Measurements from ENCODE around the gene NDST1. TPM values are rescaled to one million over a fixed set of nuclear protein-coding genes. Genes with fewer than 3 reads are reported as not detected.

NDST1 gene
- total RNA-seq, 1 experiment from 2014 or later, result 33.1 TPM

DNA sequence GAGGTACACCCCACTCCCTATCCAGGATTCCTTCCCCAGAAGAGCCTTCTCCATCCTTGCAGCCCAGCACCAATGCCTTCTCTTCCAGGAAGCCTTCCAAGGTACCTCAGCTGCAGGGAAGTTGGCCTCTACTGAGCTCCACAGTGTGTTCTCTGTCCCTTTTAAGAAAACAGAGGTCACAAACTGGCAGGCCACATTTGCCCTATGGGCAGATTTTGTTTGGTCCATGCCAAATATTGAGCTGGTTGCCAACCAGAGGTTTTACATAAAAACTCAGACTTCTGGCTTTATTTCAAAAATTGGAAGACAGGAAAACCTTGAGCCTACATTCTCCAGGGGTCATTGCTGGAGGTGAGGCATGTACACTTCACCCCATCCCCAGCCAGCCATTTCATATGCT is 9.0 kb upstream of the NDST1 start:
- ChIA-PET RAD21 (ENCODE audit: low non-redundant PET in 1 of 2, low total read pairs in 2 of 2, uncharacterized antibody in 2 of 2, unreplicated experiment in 2 of 2) (no interaction called here), POLR2A (interaction anchor here (2.6 kb wide), 1 partner anchor 49 kb away, joined by 10 read pairs; the partner anchor contains the start of gene RPS14), CTCF (interaction anchor here (1.0 kb wide), 1 partner anchor 281 kb away, joined by 3 read pairs; no protein-coding TSS in a partner anchor)
- H3K4me2 ChIP-seq (ENCODE audit: low read length), result peak overlapping the region; percentile 65
- intact Hi-C loops (cut with micrococcal nuclease), result no loop called here
- no peaks in the 10 kb centered on the region for H3K27me3 ChIP-seq (ENCODE audit: insufficient read depth, low read length)
- no TSS peak for BruUV-seq (replicated peaks)
- no peaks in the 10 kb centered on the region for H3K9me3 ChIP-seq (ENCODE audit: control insufficient read depth in 1 of 2, insufficient read depth in 1 of 2, low read depth in 1 of 2, low read length in 2 of 2)
- no peak overlapping the region for H2AFZ ChIP-seq (ENCODE audit: low read depth, low read length, poor library complexity, severe bottlenecking)
- H3K9ac ChIP-seq (ENCODE audit: low read length), result no peak overlapping the region
- peaks cover 69% of the 10 kb centered on the region for H3K79me2 ChIP-seq (ENCODE audit: insufficient read depth, low read length)
- no peaks in the 10 kb centered on the region for H4K20me1 ChIP-seq (ENCODE audit: insufficient read depth)
- peaks cover 34 to 59% of the 10 kb centered on the region in 2 experiments for H3K4me1 ChIP-seq (ENCODE audit: control insufficient read depth in 1 of 2, insufficient read depth in 2 of 2, low read length in 2 of 2)
- TF ChIP-seq EZH2 (IDR thresholded peaks at IDR 0.05) (no peak), RAD21 (IDR thresholded peaks at IDR 0.05; ENCODE audit: low read depth) (no peak), EZH2phosphoT487 (IDR thresholded peaks at IDR 0.05; ENCODE audit: borderline replicate concordance) (no peak), JUND (IDR thresholded peaks at IDR 0.05) (no peak), CBX3 (IDR thresholded peaks at IDR 0.05; ENCODE audit: low read depth) (no peak), YY1 (IDR thresholded peaks at IDR 0.05; ENCODE audit: extremely low read depth, insufficient replicate concordance, low read depth, low read length) (no peak), CEBPB (IDR thresholded peaks at IDR 0.05; ENCODE audit: low read depth) (no peak), ZNF274 (IDR thresholded peaks at IDR 0.05; ENCODE audit: low read depth, low read length) (no peak), POLR2AphosphoS5 (IDR thresholded peaks at IDR 0.05; ENCODE audit: low read depth, low read length) (no peak), SP1 (IDR thresholded peaks at IDR 0.05; ENCODE audit: low read depth) (no peak), SRF (IDR thresholded peaks at IDR 0.05; ENCODE audit: low read depth) (no peak)
- TF ChIP-seq, protein P1, sequence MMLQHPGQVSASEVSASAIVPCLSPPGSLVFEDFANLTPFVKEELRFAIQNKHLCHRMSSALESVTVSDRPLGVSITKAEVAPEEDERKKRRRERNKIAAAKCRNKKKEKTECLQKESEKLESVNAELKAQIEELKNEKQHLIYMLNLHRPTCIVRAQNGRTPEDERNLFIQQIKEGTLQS (IDR thresholded peaks at IDR 0.05), result no peak
- TF ChIP-seq, protein P2, sequence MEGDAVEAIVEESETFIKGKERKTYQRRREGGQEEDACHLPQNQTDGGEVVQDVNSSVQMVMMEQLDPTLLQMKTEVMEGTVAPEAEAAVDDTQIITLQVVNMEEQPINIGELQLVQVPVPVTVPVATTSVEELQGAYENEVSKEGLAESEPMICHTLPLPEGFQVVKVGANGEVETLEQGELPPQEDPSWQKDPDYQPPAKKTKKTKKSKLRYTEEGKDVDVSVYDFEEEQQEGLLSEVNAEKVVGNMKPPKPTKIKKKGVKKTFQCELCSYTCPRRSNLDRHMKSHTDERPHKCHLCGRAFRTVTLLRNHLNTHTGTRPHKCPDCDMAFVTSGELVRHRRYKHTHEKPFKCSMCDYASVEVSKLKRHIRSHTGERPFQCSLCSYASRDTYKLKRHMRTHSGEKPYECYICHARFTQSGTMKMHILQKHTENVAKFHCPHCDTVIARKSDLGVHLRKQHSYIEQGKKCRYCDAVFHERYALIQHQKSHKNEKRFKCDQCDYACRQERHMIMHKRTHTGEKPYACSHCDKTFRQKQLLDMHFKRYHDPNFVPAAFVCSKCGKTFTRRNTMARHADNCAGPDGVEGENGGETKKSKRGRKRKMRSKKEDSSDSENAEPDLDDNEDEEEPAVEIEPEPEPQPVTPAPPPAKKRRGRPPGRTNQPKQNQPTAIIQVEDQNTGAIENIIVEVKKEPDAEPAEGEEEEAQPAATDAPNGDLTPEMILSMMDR (IDR thresholded peaks at IDR 0.05 in 2 of 3, conservative IDR thresholded peaks at IDR 0.05 in 1 of 3; ENCODE audit: borderline replicate concordance in 1 of 3, insufficient read depth in 1 of 3, low read depth in 2 of 3, low read length in 2 of 3), result no peak
- DNase-seq (ENCODE audit: low read depth, low spot score) (no peak), ATAC-seq (no peak)
- no peak overlapping the region for H3K27ac ChIP-seq (ENCODE audit: low read depth, low read length)
- no peaks in the 10 kb centered on the region for H3K9me2 ChIP-seq (ENCODE audit: insufficient read depth)
- H3K4me3 ChIP-seq (replicated peaks in 1 of 2; ENCODE audit: low read depth in 1 of 2, low read length in 2 of 2), result no peak overlapping the region
- H3K36me3 ChIP-seq (ENCODE audit: control insufficient read depth in 1 of 2, insufficient read depth in 2 of 2, low read length in 2 of 2), result no peaks in the 10 kb centered on the region
